Ovary (tissue), 3 donors: ENCODE measurements around the gene OLIG2.

ENCODE experiments used
- EP300 ChIP-seq: sonication (generic); formaldehyde crosslinking; IDR thresholded peaks from one replicate; pipeline ENCODE4 v1.6.1; 2017; ENCODE audit warnings: antibody characterized with exemption
- POLR2A ChIP-seq: fragments of 450-650 bp; IDR thresholded peaks from one replicate; pipeline ENCODE4 v1.6.1; 2017; ENCODE audit warnings: antibody characterized with exemption, mild to moderate bottlenecking, moderate library complexity
- TF ChIP-seq, protein P1 (sequence below), 3 donors: fragments of 450-650 bp in 2 of 3; fragments of 200-600 bp in 1 of 3; IDR thresholded peaks; one replicate each; pipeline versions ENCODE4 v1.5.1 to v1.8.0; 2016 to 2022; ENCODE audit warnings: antibody characterized with exemption in 3 of 3, mild to moderate bottlenecking in 1 of 3
- donor health status: DM: no; HTN: no; CAD: no.

DNA sequence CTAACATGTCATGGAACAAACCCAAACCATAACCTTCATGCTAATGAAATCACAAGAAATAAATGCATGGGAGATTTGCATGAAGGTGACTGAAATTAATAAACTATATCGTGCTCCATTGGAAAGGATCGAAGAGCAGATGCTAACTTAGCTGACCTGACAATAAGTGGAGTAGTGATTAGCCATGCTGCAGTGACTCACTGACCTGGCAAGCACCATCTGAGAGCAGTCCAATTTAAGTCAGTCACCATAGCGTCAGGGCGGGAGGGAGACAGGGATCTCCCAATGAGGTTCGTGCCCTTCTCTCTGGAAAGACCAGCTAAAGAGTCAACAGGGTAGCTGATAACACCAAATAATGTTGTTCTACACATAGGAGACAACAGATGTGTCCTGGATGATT, 21.5 kb downstream of the OLIG2 start:
- TF ChIP-seq POLR2A, result no peak
- TF ChIP-seq, protein P1, sequence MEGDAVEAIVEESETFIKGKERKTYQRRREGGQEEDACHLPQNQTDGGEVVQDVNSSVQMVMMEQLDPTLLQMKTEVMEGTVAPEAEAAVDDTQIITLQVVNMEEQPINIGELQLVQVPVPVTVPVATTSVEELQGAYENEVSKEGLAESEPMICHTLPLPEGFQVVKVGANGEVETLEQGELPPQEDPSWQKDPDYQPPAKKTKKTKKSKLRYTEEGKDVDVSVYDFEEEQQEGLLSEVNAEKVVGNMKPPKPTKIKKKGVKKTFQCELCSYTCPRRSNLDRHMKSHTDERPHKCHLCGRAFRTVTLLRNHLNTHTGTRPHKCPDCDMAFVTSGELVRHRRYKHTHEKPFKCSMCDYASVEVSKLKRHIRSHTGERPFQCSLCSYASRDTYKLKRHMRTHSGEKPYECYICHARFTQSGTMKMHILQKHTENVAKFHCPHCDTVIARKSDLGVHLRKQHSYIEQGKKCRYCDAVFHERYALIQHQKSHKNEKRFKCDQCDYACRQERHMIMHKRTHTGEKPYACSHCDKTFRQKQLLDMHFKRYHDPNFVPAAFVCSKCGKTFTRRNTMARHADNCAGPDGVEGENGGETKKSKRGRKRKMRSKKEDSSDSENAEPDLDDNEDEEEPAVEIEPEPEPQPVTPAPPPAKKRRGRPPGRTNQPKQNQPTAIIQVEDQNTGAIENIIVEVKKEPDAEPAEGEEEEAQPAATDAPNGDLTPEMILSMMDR (IDR thresholded peaks at IDR 0.05), result no peak
- TF ChIP-seq EP300, result no peak
